GM12878 (cell line): Measurements from ENCODE around the gene TBL1XR1. TPM values are rescaled to one million over a fixed set of nuclear protein-coding genes. Genes with fewer than 3 reads are reported as not detected.
A peak's percentile ranks its signal among the peaks of the same experiment; 100 is the strongest.

Experiments used
- BHLHE40 ChIP-seq, 2 experiments: fragments of 450-650 bp in 1 of 2; IDR thresholded peaks; 2 replicates each; pipeline ENCODE4 v1.6.1; 2011 to 2017; ENCODE audit warnings: low read depth in 2 of 2, borderline replicate concordance in 1 of 2, improper control_type of control experiment in 1 of 2, low read length in 1 of 2, mild to moderate bottlenecking in 1 of 2
- BMI1 ChIP-seq: fragments of 450-650 bp; IDR thresholded peaks from 2 replicates; pipeline ENCODE4 v1.6.1; 2016; ENCODE audit warnings: mild to moderate bottlenecking, moderate library complexity, borderline replicate concordance
- CHD2 ChIP-seq: IDR thresholded peaks from 2 replicates; pipeline ENCODE4 v1.6.1; 2011; ENCODE audit warnings: low read depth, low read length, improper control_type of control experiment, borderline replicate concordance
- HDGF ChIP-seq: fragments of 450-650 bp; IDR thresholded peaks from 2 replicates; pipeline ENCODE4 v1.6.1; 2016; ENCODE audit warnings: antibody characterized with exemption
- IKZF1 ChIP-seq: fragments of 450-650 bp; conservative IDR thresholded peaks from 2 replicates; pipeline ENCODE4 v1.6.1; 2017; ENCODE audit warnings: antibody characterized with exemption, mild to moderate bottlenecking
- IKZF2 ChIP-seq, 2 experiments: fragments of 450-650 bp; IDR thresholded peaks; 2 replicates each; pipeline ENCODE4 v1.6.1; 2017; ENCODE audit warnings: mild to moderate bottlenecking in 2 of 2, moderate library complexity in 2 of 2
- JUND ChIP-seq: IDR thresholded peaks from 2 replicates; pipeline ENCODE4 v1.6.1; 2012; ENCODE audit warnings: low read depth, mild to moderate bottlenecking, low read length, improper control_type of control experiment, moderate library complexity
- KLF5 ChIP-seq: fragments of 450-650 bp; IDR thresholded peaks from 2 replicates; pipeline ENCODE4 v1.6.1; 2014; ENCODE audit warnings: mild to moderate bottlenecking; ENCODE audit not compliant: partially characterized antibody
- LARP7 ChIP-seq: fragments of 450-650 bp; IDR thresholded peaks from 2 replicates; pipeline ENCODE4 v1.6.1; 2017; ENCODE audit warnings: mild to moderate bottlenecking
- MEF2A ChIP-seq: IDR thresholded peaks from 2 replicates; pipeline ENCODE4 v1.6.1; 2011; ENCODE audit warnings: low read depth, mild to moderate bottlenecking, low read length, moderate library complexity; ENCODE audit not compliant: insufficient read depth
- MTA2 ChIP-seq: fragments of 450-650 bp; IDR thresholded peaks from 2 replicates; pipeline ENCODE4 v1.6.1; 2016; ENCODE audit warnings: low read depth, mild to moderate bottlenecking, moderate library complexity
- NFYA ChIP-seq: IDR thresholded peaks from 2 replicates; pipeline ENCODE4 v1.6.1; 2011; ENCODE audit warnings: low read depth, mild to moderate bottlenecking, low read length, improper control_type of control experiment, borderline replicate concordance
- NR2C2 ChIP-seq: IDR thresholded peaks from 2 replicates; pipeline ENCODE4 v1.6.1; 2011; ENCODE audit warnings: borderline replicate concordance, low read depth; ENCODE audit not compliant: control insufficient read depth, insufficient read length
- PBX3 ChIP-seq: IDR thresholded peaks from 2 replicates; pipeline ENCODE4 v1.6.1; 2011; ENCODE audit warnings: mild to moderate bottlenecking, low read depth, low read length, moderate library complexity; ENCODE audit not compliant: insufficient replicate concordance
- POLR2AphosphoS5 ChIP-seq: IDR thresholded peaks from 2 replicates; pipeline ENCODE4 v1.6.1; 2011; ENCODE audit warnings: mild to moderate bottlenecking, low read length, inconsistent platforms
- RCOR1 ChIP-seq: conservative IDR thresholded peaks from 2 replicates; pipeline ENCODE4 v1.6.1; 2012; ENCODE audit warnings: low read depth, low read length, improper control_type of control experiment
- RELA ChIP-seq: fragments of 450-650 bp; IDR thresholded peaks from 2 replicates; pipeline ENCODE4 v1.8.0; 2014; ENCODE audit warnings: borderline replicate concordance; ENCODE audit not compliant: partially characterized antibody
- RUNX3 ChIP-seq: IDR thresholded peaks from 2 replicates; pipeline ENCODE4 v1.6.1; 2012; ENCODE audit warnings: low read length, inconsistent platforms
- SMC3 ChIP-seq: IDR thresholded peaks from 2 replicates; pipeline ENCODE4 v1.6.1; 2011; ENCODE audit warnings: low read length, improper control_type of control experiment, borderline replicate concordance
- TCF7 ChIP-seq: IDR thresholded peaks from 2 replicates; pipeline ENCODE4 v1.6.1; 2014; ENCODE audit warnings: antibody characterized with exemption, borderline replicate concordance
- ZBED1 ChIP-seq: IDR thresholded peaks from 2 replicates; pipeline ENCODE4 v1.6.1; 2016; ENCODE audit warnings: borderline replicate concordance
- ZNF207 ChIP-seq: fragments of 450-650 bp; IDR thresholded peaks from 2 replicates; pipeline ENCODE4 v1.6.1; 2014; ENCODE audit warnings: antibody characterized with exemption, mild to moderate bottlenecking, borderline replicate concordance
- polyA plus RNA-seq, 11 experiments: library from polyadenylated mRNA; depleted of rRNA in 4 of 11; unstranded in 6 of 11; stranded (reverse) in 5 of 11; fragments of >200 nt; fragmentation: Nextera tagmentation in 4 of 11; fragmentation: Illumina TruSeq in 1 of 11; extraction: Ambion mirVana in 4 of 11; extraction: Trizol in 1 of 11; gene quantifications; 1 replicate in 1 of 11; 2 replicates in 10 of 11; pipeline versions ENCODE4 v1.2.1 to v1.2.3, GENCODE V29; 2011 to 2016; ENCODE audit warnings: inconsistent platforms in 2 of 11, missing spikeins in 2 of 11, low read depth in 1 of 11
- total RNA-seq, 4 experiments: library from RNA; depleted of rRNA in 3 of 4; stranded (reverse); fragments of >200 nt in 3 of 4; fragmentation: Illumina TruSeq in 1 of 4; extraction: Trizol in 1 of 4; gene quantifications; 2 replicates each; pipeline versions ENCODE4 v1.2.1 to v1.2.3, GENCODE V29; 2013 to 2021
- TF ChIP-seq, protein P1 (sequence below): IDR thresholded peaks from 2 replicates; pipeline ENCODE4 v1.6.1; 2011; ENCODE audit warnings: low read depth, low read length, improper control_type of control experiment, borderline replicate concordance
- TF ChIP-seq, protein P2 (sequence below): fragments of 450-650 bp; IDR thresholded peaks from 2 replicates; pipeline ENCODE4 v1.6.1; 2017; ENCODE audit warnings: mild to moderate bottlenecking, low read depth, inconsistent platforms; ENCODE audit not compliant: poor library complexity, severe bottlenecking
- TF ChIP-seq, protein P3 (sequence below): fragments of 450-650 bp; conservative IDR thresholded peaks from 2 replicates; pipeline ENCODE4 v1.6.1; 2017; ENCODE audit warnings: mild to moderate bottlenecking, moderate library complexity
- TF ChIP-seq, protein P4 (sequence below): IDR thresholded peaks from 2 replicates; pipeline ENCODE4 v1.6.1; 2012; ENCODE audit warnings: low read depth, low read length, improper control_type of control experiment

Gene TBL1XR1
- total and polyA plus RNA-seq, 10 of the 15 experiments (the other 5 are each of a cell fraction or from before 2014, with no cell fraction given): 13.0 to 115 (median 60.4) TPM

DNA sequence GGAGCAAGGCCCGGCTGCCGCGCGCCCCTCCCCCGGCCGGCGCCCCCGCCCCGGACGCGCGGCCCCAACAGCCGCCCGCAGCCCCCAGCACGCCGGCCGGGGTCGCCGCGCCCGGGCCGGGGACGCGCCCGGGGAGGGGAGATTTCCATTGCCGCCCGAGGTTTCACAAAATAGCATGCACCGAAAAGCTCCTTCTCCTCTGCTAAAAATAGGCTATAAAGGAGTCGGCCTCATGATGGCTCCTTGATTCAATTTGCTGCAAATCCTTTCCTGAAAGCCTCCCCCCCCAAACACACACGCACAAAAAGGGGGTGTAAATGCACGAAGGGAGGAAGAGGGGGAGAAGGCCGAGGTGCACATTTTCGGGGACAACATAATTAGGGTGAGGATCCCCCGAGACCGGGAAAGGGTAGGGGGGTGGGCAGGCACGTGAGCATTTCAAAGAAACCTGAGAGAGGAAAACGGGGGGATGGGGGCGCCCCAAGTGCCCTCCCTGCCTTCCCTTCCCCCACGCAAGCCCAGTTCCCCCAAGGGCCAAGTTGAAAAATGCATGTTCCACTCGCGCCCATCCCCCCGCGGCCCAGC is 734 bp downstream of the TBL1XR1 start (continued):
- no peak for TF ChIP-seq PBX3
- TF ChIP-seq JUND: no peak
- TF ChIP-seq, protein P1, sequence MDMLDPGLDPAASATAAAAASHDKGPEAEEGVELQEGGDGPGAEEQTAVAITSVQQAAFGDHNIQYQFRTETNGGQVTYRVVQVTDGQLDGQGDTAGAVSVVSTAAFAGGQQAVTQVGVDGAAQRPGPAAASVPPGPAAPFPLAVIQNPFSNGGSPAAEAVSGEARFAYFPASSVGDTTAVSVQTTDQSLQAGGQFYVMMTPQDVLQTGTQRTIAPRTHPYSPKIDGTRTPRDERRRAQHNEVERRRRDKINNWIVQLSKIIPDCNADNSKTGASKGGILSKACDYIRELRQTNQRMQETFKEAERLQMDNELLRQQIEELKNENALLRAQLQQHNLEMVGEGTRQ: no peak
- peak; percentile 51; the same call in 1 of the 2 replicates for TF ChIP-seq CHD2
- no peak for TF ChIP-seq KLF5
- peak; percentile 43 for TF ChIP-seq IKZF1
- TF ChIP-seq LARP7: no peak
- TF ChIP-seq NFYA: no peak
- TF ChIP-seq TCF7: no peak
- no peak for TF ChIP-seq SMC3
- no peak for TF ChIP-seq NR2C2
- no peak for TF ChIP-seq HDGF
- no peak for TF ChIP-seq MEF2A
- no peak for TF ChIP-seq ZBED1
- TF ChIP-seq, protein P2, sequence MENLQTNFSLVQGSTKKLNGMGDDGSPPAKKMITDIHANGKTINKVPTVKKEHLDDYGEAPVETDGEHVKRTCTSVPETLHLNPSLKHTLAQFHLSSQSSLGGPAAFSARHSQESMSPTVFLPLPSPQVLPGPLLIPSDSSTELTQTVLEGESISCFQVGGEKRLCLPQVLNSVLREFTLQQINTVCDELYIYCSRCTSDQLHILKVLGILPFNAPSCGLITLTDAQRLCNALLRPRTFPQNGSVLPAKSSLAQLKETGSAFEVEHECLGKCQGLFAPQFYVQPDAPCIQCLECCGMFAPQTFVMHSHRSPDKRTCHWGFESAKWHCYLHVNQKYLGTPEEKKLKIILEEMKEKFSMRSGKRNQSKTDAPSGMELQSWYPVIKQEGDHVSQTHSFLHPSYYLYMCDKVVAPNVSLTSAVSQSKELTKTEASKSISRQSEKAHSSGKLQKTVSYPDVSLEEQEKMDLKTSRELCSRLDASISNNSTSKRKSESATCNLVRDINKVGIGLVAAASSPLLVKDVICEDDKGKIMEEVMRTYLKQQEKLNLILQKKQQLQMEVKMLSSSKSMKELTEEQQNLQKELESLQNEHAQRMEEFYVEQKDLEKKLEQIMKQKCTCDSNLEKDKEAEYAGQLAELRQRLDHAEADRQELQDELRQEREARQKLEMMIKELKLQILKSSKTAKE: peak; percentile 27
- TF ChIP-seq ZNF207: no peak
- no peak for TF ChIP-seq MTA2
- TF ChIP-seq, protein P3, sequence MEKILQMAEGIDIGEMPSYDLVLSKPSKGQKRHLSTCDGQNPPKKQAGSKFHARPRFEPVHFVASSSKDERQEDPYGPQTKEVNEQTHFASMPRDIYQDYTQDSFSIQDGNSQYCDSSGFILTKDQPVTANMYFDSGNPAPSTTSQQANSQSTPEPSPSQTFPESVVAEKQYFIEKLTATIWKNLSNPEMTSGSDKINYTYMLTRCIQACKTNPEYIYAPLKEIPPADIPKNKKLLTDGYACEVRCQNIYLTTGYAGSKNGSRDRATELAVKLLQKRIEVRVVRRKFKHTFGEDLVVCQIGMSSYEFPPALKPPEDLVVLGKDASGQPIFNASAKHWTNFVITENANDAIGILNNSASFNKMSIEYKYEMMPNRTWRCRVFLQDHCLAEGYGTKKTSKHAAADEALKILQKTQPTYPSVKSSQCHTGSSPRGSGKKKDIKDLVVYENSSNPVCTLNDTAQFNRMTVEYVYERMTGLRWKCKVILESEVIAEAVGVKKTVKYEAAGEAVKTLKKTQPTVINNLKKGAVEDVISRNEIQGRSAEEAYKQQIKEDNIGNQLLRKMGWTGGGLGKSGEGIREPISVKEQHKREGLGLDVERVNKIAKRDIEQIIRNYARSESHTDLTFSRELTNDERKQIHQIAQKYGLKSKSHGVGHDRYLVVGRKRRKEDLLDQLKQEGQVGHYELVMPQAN: no peak
- TF ChIP-seq BHLHE40 (IDR thresholded peaks at IDR 0.05; ENCODE audit: borderline replicate concordance in 1 of 2, low read depth in 2 of 2, low read length in 1 of 2): peak; percentile 80 to 91
- TF ChIP-seq POLR2AphosphoS5: peak; percentile 47; the same call in 1 of the 2 replicates
- TF ChIP-seq BMI1: no peak
- TF ChIP-seq RUNX3: 0 out of 2 replicates have a peak, but pooled peaks have one; percentile 1
- peak; percentile 13 for TF ChIP-seq RELA
- TF ChIP-seq, protein P4, sequence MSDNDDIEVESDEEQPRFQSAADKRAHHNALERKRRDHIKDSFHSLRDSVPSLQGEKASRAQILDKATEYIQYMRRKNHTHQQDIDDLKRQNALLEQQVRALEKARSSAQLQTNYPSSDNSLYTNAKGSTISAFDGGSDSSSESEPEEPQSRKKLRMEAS: no peak
- no peak for TF ChIP-seq RCOR1
- TF ChIP-seq IKZF2 (IDR thresholded peaks at IDR 0.05): peak; percentile 22 to 25; a peak in 2 of 4 replicates
